B cell (primary cell): Measurements from ENCODE around the gene ATRIP. TPM values are rescaled to one million over a fixed set of nuclear protein-coding genes. Genes with fewer than 3 reads are reported as not detected.

Experiments
- ATAC-seq: fragments of 200-7000 bp; cut with Tn5 transposase; one replicate; pipeline ENCODE4 v1.10.0; 2021; ENCODE audit warnings: low read depth, mild to moderate bottlenecking, moderate number of reproducible peaks, moderate library complexity
- CTCF ChIA-PET: fragments of 350-600 bp; sonication (Branson Sonifier 250); formaldehyde crosslinking; loops from one replicate; lab custom pipeline; 2021; ENCODE audit warnings: antibody characterized with exemption, inconsistent platforms; lab: Charles Lee
- POLR2A ChIA-PET: fragments of 350-600 bp; sonication (Branson Sonifier 250); formaldehyde crosslinking; loops from one replicate; lab custom pipeline; 2021; ENCODE audit warnings: antibody characterized with exemption; lab: Charles Lee
- DNase-seq: peaks from one replicate; pipeline ENCODE4 v3.0.0; 2013
- H2AFZ ChIP-seq: 2 replicates; pipeline ENCODE4 v1.6.1; 2012; ENCODE audit warnings: mild to moderate bottlenecking, low read depth, low read length; ENCODE audit not compliant: insufficient read depth, poor library complexity, severe bottlenecking
- H3K27ac ChIP-seq, 2 donors: 1 replicate in 1 of 2; 2 replicates in 1 of 2; pipeline ENCODE4 v1.5.1; 2012 to 2013; ENCODE audit warnings: low read length in 2 of 2, mild to moderate bottlenecking in 2 of 2, moderate library complexity in 1 of 2
- H3K27me3 ChIP-seq, 4 experiments: fragments of 200-600 bp in 1 of 4; sonication (generic) in 1 of 4; replicated peaks in 1 of 4; 1 replicate in 2 of 4; 2 replicates in 2 of 4; pipeline versions ENCODE4 v1.6.1 to v1.7.0; 2013 to 2016; ENCODE audit warnings: low read length in 3 of 4, mild to moderate bottlenecking in 2 of 4, mixed read lengths in 1 of 4, moderate library complexity in 1 of 4; ENCODE audit not compliant: insufficient read depth in 4 of 4, control insufficient read depth in 3 of 4; ENCODE audit errors: control extremely low read depth in 1 of 4
- H3K36me3 ChIP-seq, 2 experiments: replicated peaks in 1 of 2; 1 replicate in 1 of 2; 2 replicates in 1 of 2; pipeline versions ENCODE4 v1.6.1 to v1.7.1; 2013; ENCODE audit warnings: low read length in 1 of 2; ENCODE audit not compliant: insufficient read depth in 2 of 2, control insufficient read depth in 1 of 2; ENCODE audit errors: control extremely low read depth in 1 of 2, extremely low read depth in 1 of 2
- H3K4me1 ChIP-seq, 2 donors: fragments of 200-600 bp in 1 of 2; sonication (generic) in 1 of 2; 1 replicate in 1 of 2; 2 replicates in 1 of 2; pipeline versions ENCODE4 v1.5.1 to v1.6.1; 2013 to 2017; ENCODE audit warnings: low read length in 2 of 2; ENCODE audit not compliant: control insufficient read depth in 2 of 2, insufficient read depth in 2 of 2
- H3K4me2 ChIP-seq: replicated peaks from 2 replicates; pipeline ENCODE3; 2012; ENCODE audit warnings: mild to moderate bottlenecking, low read depth, low read length; ENCODE audit not compliant: poor library complexity, severe bottlenecking
- H3K4me3 ChIP-seq, 5 experiments: fragments of 200-600 bp in 1 of 5; sonication (generic) in 1 of 5; 1 replicate in 3 of 5; 2 replicates in 2 of 5; pipeline versions ENCODE4 v1.5.1 to v1.7.0; 2011 to 2016; ENCODE audit warnings: low read length in 4 of 5, mild to moderate bottlenecking in 4 of 5, low read depth in 2 of 5, control low read depth in 1 of 5, moderate library complexity in 1 of 5; ENCODE audit not compliant: insufficient read depth in 1 of 5; ENCODE audit errors: control extremely low read depth in 1 of 5, extremely low read depth in 1 of 5
- H3K79me2 ChIP-seq: fragments of 200-600 bp; sonication (generic); one replicate; pipeline ENCODE4 v1.6.0; 2016; ENCODE audit warnings: low read length; ENCODE audit not compliant: control insufficient read depth, insufficient read depth
- H3K9ac ChIP-seq: fragments of 200-600 bp; sonication (generic); 2 replicates; pipeline ENCODE4 v1.6.1; 2017; ENCODE audit warnings: mild to moderate bottlenecking, low read length, moderate library complexity
- H3K9me3 ChIP-seq, 3 donors: one replicate each; pipeline versions ENCODE4 v1.6.1 to v1.7.1; 2013; ENCODE audit warnings: low read length in 2 of 3; ENCODE audit not compliant: control insufficient read depth in 2 of 3, insufficient read depth in 1 of 3; ENCODE audit errors: control extremely low read depth in 1 of 3
- H4K20me1 ChIP-seq: 2 replicates; pipeline ENCODE4 v1.6.0; 2012; ENCODE audit warnings: mild to moderate bottlenecking, low read length; ENCODE audit not compliant: insufficient read depth, control insufficient read depth, poor library complexity, severe bottlenecking
- H3K27ac Mint-ChIP-seq: one replicate; pipeline ENCODE4 v1.8.0; 2021; ENCODE audit warnings: mixed read lengths
- H3K27me3 Mint-ChIP-seq: one replicate; pipeline ENCODE4 v1.8.0; 2021; ENCODE audit warnings: mixed read lengths
- H3K4me1 Mint-ChIP-seq: one replicate; pipeline ENCODE4 v1.8.0; 2021; ENCODE audit warnings: mixed read lengths
- H3K4me3 Mint-ChIP-seq: one replicate; pipeline ENCODE4 v1.8.0; 2021; ENCODE audit warnings: mixed read lengths
- H3K9me3 Mint-ChIP-seq: one replicate; pipeline ENCODE4 v1.8.0; 2022; ENCODE audit warnings: mixed read lengths; ENCODE audit not compliant: insufficient read depth
- CTCF ChIP-seq: fragments of 200-600 bp; IDR thresholded peaks from one replicate; pipeline ENCODE4 v1.8.0; 2022; ENCODE audit warnings: antibody characterized with exemption, mild to moderate bottlenecking
- EZH2 ChIP-seq: IDR thresholded peaks from 2 replicates; pipeline ENCODE4 v1.6.1; 2012; ENCODE audit warnings: borderline replicate concordance, low read depth, mild to moderate bottlenecking, moderate library complexity, low read length; ENCODE audit not compliant: insufficient read depth, poor library complexity, severe bottlenecking
- WGBS: methylation state at CpG from one replicate; pipeline ENCODE4 v1.1.5; 2013; ENCODE audit warnings: missing lambda C conversion rate; ENCODE audit not compliant: insufficient coverage; 5-methylcytosine and 5-hydroxymethylcytosine counted together
- intact Hi-C: fragments of 100-400 bp; cut with micrococcal nuclease; formaldehyde crosslinking; loops from one replicate; pipeline ENCODE4 v1.10.0; 2022
- polyA plus RNA-seq: library from polyadenylated mRNA; depleted of rRNA; stranded (reverse); fragments of >200 nt; gene quantifications from 2 replicates; pipeline ENCODE4 v1.2.3, GENCODE V29; 2012
- total RNA-seq, 2 donors: library from RNA; stranded (reverse); fragments of 120-200 nt in 1 of 2; gene quantifications; 1 replicate in 1 of 2; 2 replicates in 1 of 2; pipeline versions ENCODE4 v1.2.3 to v1.2.4, GENCODE V29; 2013 to 2022

ATRIP gene
- total and polyA plus RNA-seq, 2 donors (not counting 1 experiment from before 2014, with no cell fraction given): 10.5 to 11.6 TPM

GRCh38 chr3:48501196-48501595 is 54.7 kb downstream of the ATRIP start:
- Histone ChIP-seq H3K9ac (no peak overlapping the region), H4K20me1 (no peaks in the 10 kb centered on the region), H3K27me3 (no peaks in the 10 kb centered on the region), H3K27ac (no peak overlapping the region), H3K4me2 (no peak overlapping the region), H3K4me1 (peaks cover 14 to 19% of the 10 kb centered on the region in 2 donors), H3K4me3 (no peak overlapping the region), H3K9me3 (peaks cover 0 to 5% (median 0%) of the 10 kb centered on the region in 3 donors), H3K36me3 (no peaks in the 10 kb centered on the region), H3K79me2 (no peaks in the 10 kb centered on the region), H2AFZ (no peak overlapping the region)
- POLR2A ChIA-PET: interaction anchor here (1.4 kb wide), 1 partner anchor 28 kb away, joined by 5 read pairs; no protein-coding TSS in a partner anchor
- CTCF ChIA-PET: interaction anchor here (0.6 to 0.8 kb wide), 2 partner anchors 13 to 28 kb away, joined by 3 read pairs; no protein-coding TSS in a partner anchor
- intact Hi-C loops: no loop called here
- no peak overlapping the region for H3K4me3 Mint-ChIP-seq
- peaks cover 20% of the 10 kb centered on the region for H3K4me1 Mint-ChIP-seq
- H3K9me3 Mint-ChIP-seq: peaks cover 2% of the 10 kb centered on the region
- H3K27me3 Mint-ChIP-seq: no peaks in the 10 kb centered on the region
- TF ChIP-seq EZH2 (no peak), CTCF (no peak)
- ATAC-seq (no peak), DNase-seq (no peak)
- peak overlapping the region; percentile 26 for H3K27ac Mint-ChIP-seq
- 94% methylated on average over 6 of the region's 7 CpGs for WGBS

GRCh38 chr3:48502121-48502520 is 55.6 kb downstream of the ATRIP start:
- H3K9me3 Mint-ChIP-seq: peaks cover 2% of the 10 kb centered on the region
- Histone ChIP-seq H3K4me2 (no peak overlapping the region), H3K9me3 (peaks cover 0 to 5% (median 0%) of the 10 kb centered on the region in 3 donors), H3K36me3 (no peaks in the 10 kb centered on the region), H3K4me3 (no peak overlapping the region), H4K20me1 (no peaks in the 10 kb centered on the region), H2AFZ (no peak overlapping the region), H3K27ac (peak overlapping the region in 1 of 2 donors; percentile 18), H3K9ac (no peak overlapping the region), H3K4me1 (peaks cover 14 to 19% of the 10 kb centered on the region in 2 donors), H3K27me3 (no peaks in the 10 kb centered on the region), H3K79me2 (no peaks in the 10 kb centered on the region)
- peak overlapping the region; percentile 79 for H3K27ac Mint-ChIP-seq
- ATAC-seq: no peak
- peak overlapping the region; percentile 79 for H3K4me3 Mint-ChIP-seq
- ChIA-PET CTCF (interaction anchor here (0.8 to 10.6 kb wide), 3 partner anchors 29 to 66 kb away, joined by 3 to 240 read pairs (median 16); a partner anchor contains a TSS), POLR2A (interaction anchor here (1.4 kb wide), 1 partner anchor 29 kb away, joined by 5 read pairs; no protein-coding TSS in a partner anchor)
- H3K4me1 Mint-ChIP-seq: peaks cover 20% of the 10 kb centered on the region
- TF ChIP-seq EZH2 (no peak), CTCF (no peak)
- H3K27me3 Mint-ChIP-seq: no peaks in the 10 kb centered on the region
- 91% methylated on average over 5 of the region's 5 CpGs for WGBS
- no peak for DNase-seq
- intact Hi-C loops: no loop called here
